ENCODE measurements around the gene TP53BP2. TPM values are rescaled to one million over a fixed set of nuclear protein-coding genes. Genes with fewer than 3 reads are reported as not detected.
"Not testable (repeated sequence)": the region's sequence is repeated elsewhere in the genome, so short reads cannot be mapped to it uniquely, and the experiment has no call there.

TP53BP2 gene
- polyA plus RNA-seq, 3 donors, result 6.4 to 13.9 (median 12.0) TPM

GRCh38 chr1:223739366-223740037 is 106.2 kb downstream of the TP53BP2 start:
- no peak overlapping the region for H3K27ac ChIP-seq (ENCODE audit: low read depth, low read length)
- 38 to 60% (median 50%) methylated on average over 7 of the region's 7 CpGs for WGBS, 3 donors

- WGBS, 3 donors, result 51 to 80% (median 70%) methylated on average over 14 of the region's 14 CpGs
- H3K27ac ChIP-seq (ENCODE audit: low read depth, low read length), result no peak overlapping the region
Measured at GRCh38 chr1:223738465-223739365, 107.0 kb downstream of the TP53BP2 start.

GRCh38 chr1:223737342-223737741 is 108.4 kb downstream of the TP53BP2 start:
- H3K27ac ChIP-seq (ENCODE audit: low read depth, low read length), result no peak overlapping the region
- 77 to 89% (median 77%) methylated on average over 7 of the region's 7 CpGs for WGBS, 3 donors

- not testable (repeated sequence) for H3K27ac ChIP-seq (ENCODE audit: low read depth, low read length)
- 95 to 96% (median 96%) methylated on average over 5 of the region's 5 CpGs for WGBS, 3 donors
Measured at GRCh38 chr1:223736638-223737037, 109.1 kb downstream of the TP53BP2 start.

GRCh38 chr1:223733898-223734852 is 111.6 kb downstream of the TP53BP2 start:
- H3K27ac ChIP-seq (ENCODE audit: low read depth, low read length), result no peak overlapping the region
- 57 to 69% (median 66%) methylated on average over 20 of the region's 20 CpGs for WGBS, 3 donors

GRCh38 chr1:223732993-223733798 is 112.6 kb downstream of the TP53BP2 start:
- H3K27ac ChIP-seq (ENCODE audit: low read depth, low read length), result no peak overlapping the region
- 50 to 62% (median 57%) methylated on average over 6 of the region's 6 CpGs for WGBS, 3 donors

GRCh38 chr1:223731133-223731770 is 114.5 kb downstream of the TP53BP2 start:
- whole genome bisulfite sequencing, 3 donors, result 50 to 69% (median 55%) methylated on average over 13 of the region's 13 CpGs

GRCh38 chr1:223730479-223731132 is 115.1 kb downstream of the TP53BP2 start:
- WGBS, 3 donors, result 42 to 66% (median 46%) methylated on average over 4 of the region's 4 CpGs
- H3K27ac ChIP-seq (ENCODE audit: low read depth, low read length), result no peak overlapping the region

More at GRCh38 chr1:223731133-223731770, 114.5 kb downstream of the TP53BP2 start:
- no peak overlapping the region for H3K27ac ChIP-seq (ENCODE audit: low read depth, low read length)

GRCh38 chr1:223729906-223730305 is 115.8 kb downstream of the TP53BP2 start:
- no peak overlapping the region for H3K27ac ChIP-seq (ENCODE audit: low read depth, low read length)
- 83 to 91% (median 86%) methylated on average over 4 of the region's 4 CpGs for WGBS, 3 donors

Other genes with a start within 250 kb of the TP53BP2 start
- gene CAPN8, start 180.2 kb downstream of the TP53BP2 start, polyA plus RNA-seq, result 10 to 100 TPM in 1 of 3 donors, 1 to 10 TPM in 1, under 1 TPM in 1; 0.36 to 22.6 (median 1.0) TPM
- gene CAPN2, start 133.4 kb downstream of the TP53BP2 start, polyA plus RNA-seq, result 100 to 1,000 TPM in 2 of 3 donors, 10 to 100 TPM in 1; 36.2 to 179 (median 115) TPM